Adipocyte (in vitro differentiated cells): Measurements from ENCODE around the gene STK32B.
A peak's percentile ranks its signal among the peaks of the same experiment; 100 is the strongest.

ENCODE experiments used
- DNase-seq: peaks from one replicate; pipeline ENCODE4 v3.0.0-alpha.2; 2015; ENCODE audit warnings: low read depth
- H3K27me3 ChIP-seq: replicated peaks from 2 replicates; pipeline ENCODE4 v1.7.0; 2013; ENCODE audit warnings: mild to moderate bottlenecking, low read length, moderate library complexity; ENCODE audit not compliant: control insufficient read depth, insufficient read depth
- H3K36me3 ChIP-seq: 2 replicates; pipeline ENCODE4 v1.7.0; 2013; ENCODE audit warnings: low read length, mild to moderate bottlenecking, moderate library complexity; ENCODE audit not compliant: control insufficient read depth, insufficient read depth, severe bottlenecking
- H3K4me1 ChIP-seq: 2 replicates; pipeline ENCODE4 v1.7.0; 2013; ENCODE audit warnings: mild to moderate bottlenecking, low read length, moderate library complexity; ENCODE audit not compliant: control insufficient read depth, insufficient read depth
- H3K4me3 ChIP-seq: 2 replicates; pipeline ENCODE4 v1.7.0; 2013; ENCODE audit warnings: mild to moderate bottlenecking, low read length, moderate library complexity
- H3K9ac ChIP-seq: 2 replicates; pipeline ENCODE4 v1.7.0; 2013; ENCODE audit warnings: mild to moderate bottlenecking, low read length, moderate library complexity
- H3K9me3 ChIP-seq: 2 replicates; pipeline ENCODE4 v1.7.0; 2013; ENCODE audit warnings: mild to moderate bottlenecking, low read length, moderate library complexity; ENCODE audit not compliant: control insufficient read depth

Gene STK32B

DNA sequence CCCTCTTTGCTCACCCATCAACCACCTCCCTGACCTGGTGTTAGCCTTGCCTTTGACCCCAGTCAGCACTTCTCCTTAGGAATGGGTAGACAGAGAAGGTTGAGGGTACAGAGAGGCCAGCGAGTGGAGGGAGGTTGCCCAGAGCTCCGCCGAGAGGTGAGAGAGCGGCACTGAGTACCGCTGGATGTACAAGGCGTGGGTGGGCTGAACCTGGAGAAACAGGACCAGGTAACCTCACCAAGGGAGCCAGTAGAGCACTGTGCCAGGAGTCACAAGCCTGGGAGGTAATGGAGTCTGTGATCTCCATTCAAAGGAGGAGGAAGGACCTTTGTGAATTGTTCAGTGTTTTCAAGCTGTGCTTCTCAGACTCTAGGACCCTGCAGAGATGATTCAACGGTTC, 400.9 kb downstream of the STK32B start:
- Histone ChIP-seq H3K4me1 (no peaks in the 10 kb centered on the region), H3K4me3 (no peak overlapping the region), H3K27me3 (no peaks in the 10 kb centered on the region), H3K9ac (no peak overlapping the region), H3K36me3 (no peaks in the 10 kb centered on the region), H3K9me3 (no peaks in the 10 kb centered on the region)
- DNase-seq: no peak

DNA sequence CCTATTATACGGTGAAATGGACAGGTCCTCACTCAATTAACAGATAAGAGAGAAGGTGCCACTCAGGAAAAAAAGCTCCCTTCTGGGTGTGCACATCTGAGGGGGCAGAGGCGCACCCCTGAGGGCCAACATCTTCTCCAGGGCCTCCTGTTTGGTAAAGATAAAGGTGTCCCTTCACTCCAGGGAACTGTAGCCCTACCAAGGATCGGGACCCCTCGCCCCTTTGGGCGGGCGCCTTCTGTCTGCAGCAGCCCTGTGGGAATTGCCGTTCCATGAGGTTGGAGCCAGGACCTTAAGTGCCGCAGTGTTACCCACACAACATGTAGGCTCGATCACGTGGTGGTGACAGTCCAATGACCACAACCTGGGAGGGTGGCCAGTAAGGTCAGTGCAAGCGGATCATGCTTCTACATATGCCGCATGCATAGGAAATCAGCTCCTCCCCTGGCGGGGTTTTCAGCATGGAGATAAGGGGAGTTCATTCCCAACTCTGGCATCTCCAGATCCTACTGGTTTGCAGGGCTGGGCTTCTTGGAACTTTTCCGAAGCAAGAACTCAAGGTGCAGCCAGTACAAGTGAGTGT, 403.8 kb downstream of the STK32B start:
- H3K4me3 ChIP-seq: no peak overlapping the region
- H3K36me3 ChIP-seq: no peaks in the 10 kb centered on the region
- no peaks in the 10 kb centered on the region for H3K4me1 ChIP-seq
- no peak for DNase-seq
- H3K9ac ChIP-seq: no peak overlapping the region
- H3K27me3 ChIP-seq: no peaks in the 10 kb centered on the region
- H3K9me3 ChIP-seq: no peaks in the 10 kb centered on the region

DNA sequence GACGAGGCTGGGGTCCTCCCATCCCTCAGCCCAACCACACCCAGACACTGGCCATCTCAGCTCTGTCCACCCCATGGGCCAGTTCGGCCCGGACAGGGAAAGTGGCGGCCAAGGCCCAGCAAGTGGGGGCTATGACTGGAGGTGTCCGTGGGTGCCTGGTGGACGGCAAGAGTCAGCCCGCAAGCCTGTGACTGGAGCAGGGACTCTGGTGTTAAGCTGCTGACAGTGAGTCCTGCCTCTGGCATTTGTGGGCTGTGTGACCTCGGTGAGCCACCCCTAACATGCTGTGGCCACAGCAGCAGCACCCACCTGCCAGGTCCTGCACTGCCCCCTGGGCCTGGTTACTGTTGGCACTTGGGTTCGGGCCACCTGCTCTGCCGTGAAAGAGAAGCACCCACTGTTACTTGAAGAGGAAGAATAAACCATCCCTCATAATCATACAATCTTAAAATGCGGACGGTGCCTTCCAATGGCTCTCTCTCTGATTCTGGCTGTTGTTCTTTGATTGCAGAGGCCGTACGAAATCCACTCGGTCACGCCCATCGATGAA, 405.1 kb downstream of the STK32B start:
- Histone ChIP-seq H3K9ac (no peak overlapping the region), H3K36me3 (no peaks in the 10 kb centered on the region), H3K9me3 (no peaks in the 10 kb centered on the region), H3K4me1 (no peaks in the 10 kb centered on the region), H3K4me3 (no peak overlapping the region), H3K27me3 (no peaks in the 10 kb centered on the region)
- no peak for DNase-seq

DNA sequence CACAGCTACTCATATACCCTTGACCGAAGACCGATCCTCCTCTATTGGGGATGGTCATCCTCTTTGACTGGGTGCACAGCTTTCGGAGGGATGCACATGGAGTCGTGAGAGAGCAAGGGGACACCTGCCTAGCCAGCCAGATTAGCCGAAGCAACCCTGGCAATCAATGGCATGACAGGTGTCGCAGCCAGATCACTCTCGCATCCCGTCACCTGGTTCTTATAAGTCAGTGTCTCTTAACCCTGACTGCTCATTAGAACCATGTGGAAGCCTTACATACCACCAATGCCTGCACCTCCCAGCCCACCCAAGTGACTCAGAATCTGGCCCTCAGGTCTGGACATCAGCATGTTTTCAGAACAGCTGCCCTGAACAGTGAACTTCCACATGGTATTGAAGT, 407.4 kb downstream of the STK32B start:
- H3K4me3 ChIP-seq: no peak overlapping the region
- H3K9me3 ChIP-seq: no peaks in the 10 kb centered on the region
- no peaks in the 10 kb centered on the region for H3K27me3 ChIP-seq
- no peaks in the 10 kb centered on the region for H3K4me1 ChIP-seq
- no peak for DNase-seq
- H3K36me3 ChIP-seq: no peaks in the 10 kb centered on the region
- no peak overlapping the region for H3K9ac ChIP-seq

GRCh38 chr4:5459236-5459635, 408.0 kb downstream of the STK32B start:
- no peak for DNase-seq
- Histone ChIP-seq H3K9ac (no peak overlapping the region), H3K4me1 (no peaks in the 10 kb centered on the region), H3K27me3 (no peaks in the 10 kb centered on the region), H3K4me3 (no peak overlapping the region), H3K9me3 (no peaks in the 10 kb centered on the region), H3K36me3 (no peaks in the 10 kb centered on the region)

DNA sequence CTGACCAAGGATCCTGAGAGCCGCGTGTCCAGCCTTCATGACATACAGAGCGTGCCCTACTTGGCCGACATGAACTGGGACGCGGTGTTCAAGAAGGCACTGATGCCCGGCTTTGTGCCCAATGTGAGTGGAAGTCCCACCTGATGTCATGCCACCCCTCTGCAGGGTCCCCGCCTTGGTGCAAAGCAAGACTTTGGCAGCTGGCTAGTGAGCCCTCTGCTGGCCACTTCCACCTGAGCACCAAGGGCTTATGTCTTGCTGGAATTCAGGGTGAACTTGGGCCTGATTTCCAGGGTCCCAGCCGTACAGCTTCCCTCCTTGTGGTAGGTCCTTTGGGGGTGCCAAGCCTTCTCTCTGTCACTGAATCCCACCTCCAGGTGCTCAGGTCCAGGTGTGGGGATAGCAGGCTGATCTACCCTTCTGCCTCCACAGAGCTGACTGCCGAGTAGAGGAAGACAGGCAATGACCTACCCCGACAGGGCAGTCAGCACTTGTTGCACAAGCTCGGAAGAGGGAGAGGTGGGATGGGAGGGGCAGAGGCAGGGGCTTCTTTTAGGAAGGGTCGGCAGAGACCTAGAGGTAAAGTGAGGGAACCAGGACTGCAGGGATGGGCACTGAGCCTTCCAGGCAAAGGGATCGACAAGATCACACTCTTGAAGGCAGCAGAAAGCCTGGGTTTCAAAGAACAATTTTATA, 409.0 kb downstream of the STK32B start:
- no peak overlapping the region for H3K9ac ChIP-seq
- H3K9me3 ChIP-seq: no peaks in the 10 kb centered on the region
- H3K4me3 ChIP-seq: no peak overlapping the region
- no peaks in the 10 kb centered on the region for H3K4me1 ChIP-seq
- H3K27me3 ChIP-seq: no peaks in the 10 kb centered on the region
- DNase-seq: peak; percentile 63
- no peaks in the 10 kb centered on the region for H3K36me3 ChIP-seq

DNA sequence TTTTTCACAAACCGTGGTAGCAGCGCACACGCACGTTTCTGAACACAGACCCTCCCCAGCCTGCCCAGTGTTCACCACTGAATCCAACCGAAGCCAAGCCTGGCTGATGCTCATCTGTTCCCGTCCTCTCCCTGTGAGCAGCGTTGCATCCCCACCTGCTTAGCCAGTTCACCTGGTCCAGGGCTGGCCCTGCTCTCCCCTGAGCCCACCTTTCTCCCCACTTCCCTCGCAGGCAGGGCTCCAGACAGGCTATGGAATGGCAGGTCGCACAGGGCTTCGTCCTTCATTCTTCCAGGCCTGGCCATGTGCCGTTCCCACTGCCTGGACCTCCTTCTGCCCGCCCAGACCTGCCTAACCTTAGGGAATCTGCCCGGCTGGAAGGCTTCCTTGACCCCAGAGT, 410.2 kb downstream of the STK32B start:
- no peak for DNase-seq
- no peak overlapping the region for H3K9ac ChIP-seq
- H3K4me1 ChIP-seq: no peaks in the 10 kb centered on the region
- no peak overlapping the region for H3K4me3 ChIP-seq
- no peaks in the 10 kb centered on the region for H3K9me3 ChIP-seq
- no peaks in the 10 kb centered on the region for H3K27me3 ChIP-seq
- no peaks in the 10 kb centered on the region for H3K36me3 ChIP-seq

DNA sequence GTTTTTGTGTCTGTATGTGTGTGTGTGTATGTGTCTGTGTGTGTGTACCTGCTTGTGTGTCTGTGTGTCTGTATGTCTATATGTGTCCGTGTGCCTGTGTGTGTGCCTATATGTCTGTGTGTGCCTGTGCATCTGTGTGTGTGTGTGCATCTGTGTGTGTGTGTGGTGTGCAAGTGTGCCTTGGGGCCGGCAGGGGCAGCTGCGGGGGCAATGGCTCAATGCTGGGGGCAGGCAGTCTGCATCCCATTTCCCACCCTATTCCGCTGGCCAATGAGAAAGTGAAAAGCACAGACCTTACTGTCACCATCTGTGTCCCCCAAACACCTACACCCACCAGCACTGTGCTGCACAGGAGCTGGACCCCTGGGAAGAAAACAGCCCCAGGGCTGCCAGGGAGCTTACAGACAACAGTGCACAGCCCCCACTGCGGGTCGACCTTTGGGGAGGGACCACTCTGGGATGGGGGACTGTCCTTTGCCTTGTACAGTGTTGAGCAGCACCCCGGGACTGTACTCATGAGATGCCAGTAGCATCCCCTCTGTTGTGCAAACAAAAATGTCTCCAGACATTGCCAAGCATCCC, 411.1 kb downstream of the STK32B start:
- Histone ChIP-seq H3K27me3 (no peaks in the 10 kb centered on the region), H3K36me3 (no peaks in the 10 kb centered on the region), H3K9me3 (no peaks in the 10 kb centered on the region), H3K4me1 (no peaks in the 10 kb centered on the region), H3K9ac (no peak overlapping the region), H3K4me3 (no peak overlapping the region)
- no peak for DNase-seq

DNA sequence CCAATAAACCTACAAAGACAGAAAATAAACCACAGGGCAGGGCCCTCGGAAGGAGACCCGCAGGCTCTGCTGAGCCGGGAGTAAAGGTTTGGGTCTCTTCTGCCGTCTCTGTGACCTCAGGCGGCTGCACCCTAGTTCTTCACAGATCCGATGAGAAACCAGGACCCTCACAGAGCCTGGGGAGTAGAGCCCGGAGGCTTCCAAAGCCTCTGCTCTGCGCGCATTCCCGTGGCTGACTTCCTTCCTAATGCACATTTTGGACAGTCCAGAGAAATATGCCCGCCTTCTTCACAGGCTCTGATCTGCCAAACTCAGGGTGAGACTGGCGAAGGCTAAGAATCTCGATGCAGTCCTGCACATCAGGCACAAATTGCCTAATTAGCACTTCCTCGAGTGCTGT, 411.6 kb downstream of the STK32B start:
- no peak overlapping the region for H3K4me3 ChIP-seq
- no peaks in the 10 kb centered on the region for H3K36me3 ChIP-seq
- H3K27me3 ChIP-seq: no peaks in the 10 kb centered on the region
- H3K4me1 ChIP-seq: no peaks in the 10 kb centered on the region
- no peak overlapping the region for H3K9ac ChIP-seq
- no peaks in the 10 kb centered on the region for H3K9me3 ChIP-seq
- no peak for DNase-seq

- DNase-seq: no peak
- H3K4me1 ChIP-seq: no peaks in the 10 kb centered on the region
- no peaks in the 10 kb centered on the region for H3K9me3 ChIP-seq
- no peak overlapping the region for H3K4me3 ChIP-seq
- H3K36me3 ChIP-seq: no peaks in the 10 kb centered on the region
- no peak overlapping the region for H3K9ac ChIP-seq
- H3K27me3 ChIP-seq: no peaks in the 10 kb centered on the region
These were observed 412.1 kb downstream of the STK32B start for GRCh38 chr4:5463361-5463760.

- Histone ChIP-seq H3K9ac (no peak overlapping the region), H3K9me3 (no peaks in the 10 kb centered on the region), H3K36me3 (no peaks in the 10 kb centered on the region), H3K27me3 (no peaks in the 10 kb centered on the region), H3K4me3 (no peak overlapping the region), H3K4me1 (no peaks in the 10 kb centered on the region)
- DNase-seq: no peak
These were observed 412.8 kb downstream of the STK32B start for GRCh38 chr4:5463936-5464650.
